PC-9 (cell line): ENCODE measurements around the gene NFYC.

Source experiments
- EZH2 ChIP-seq: fragments of 200-600 bp; sonication (generic); IDR thresholded peaks from 2 replicates; pipeline ENCODE4 v1.8.0; 2017; ENCODE audit warnings: antibody characterized with exemption, low read depth
- TF ChIP-seq, protein P1 (sequence below): fragments of 200-600 bp; sonication (generic); conservative IDR thresholded peaks from 2 replicates; pipeline ENCODE4 v1.6.1; 2017; ENCODE audit warnings: mixed run types, antibody characterized with exemption, mild to moderate bottlenecking, moderate library complexity

DNA sequence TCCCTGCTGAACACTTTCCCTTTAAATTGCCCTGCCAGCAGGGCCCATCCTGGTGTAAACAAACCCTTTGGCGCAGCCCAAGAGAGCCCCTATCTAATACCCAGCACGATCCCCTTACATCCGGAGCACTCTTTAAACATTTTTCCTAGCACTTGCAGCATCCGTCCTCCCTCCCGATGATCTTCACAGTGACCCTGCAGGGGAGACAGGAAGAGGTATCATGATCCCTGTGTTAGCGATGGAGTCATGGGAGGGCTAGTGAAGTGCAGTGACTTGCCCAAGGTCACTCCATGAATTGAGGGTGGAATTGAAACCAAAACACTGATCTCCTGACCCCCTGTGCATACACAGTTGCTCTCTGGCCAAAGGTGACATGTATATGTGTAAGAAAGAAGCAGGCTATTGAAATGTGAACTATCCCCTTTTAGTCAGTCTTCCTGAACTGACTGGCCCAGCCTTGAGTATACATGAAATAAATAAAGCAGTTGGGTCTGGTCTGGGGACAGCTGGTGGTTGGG, 82.3 kb downstream of the NFYC start:
- TF ChIP-seq, protein P1, sequence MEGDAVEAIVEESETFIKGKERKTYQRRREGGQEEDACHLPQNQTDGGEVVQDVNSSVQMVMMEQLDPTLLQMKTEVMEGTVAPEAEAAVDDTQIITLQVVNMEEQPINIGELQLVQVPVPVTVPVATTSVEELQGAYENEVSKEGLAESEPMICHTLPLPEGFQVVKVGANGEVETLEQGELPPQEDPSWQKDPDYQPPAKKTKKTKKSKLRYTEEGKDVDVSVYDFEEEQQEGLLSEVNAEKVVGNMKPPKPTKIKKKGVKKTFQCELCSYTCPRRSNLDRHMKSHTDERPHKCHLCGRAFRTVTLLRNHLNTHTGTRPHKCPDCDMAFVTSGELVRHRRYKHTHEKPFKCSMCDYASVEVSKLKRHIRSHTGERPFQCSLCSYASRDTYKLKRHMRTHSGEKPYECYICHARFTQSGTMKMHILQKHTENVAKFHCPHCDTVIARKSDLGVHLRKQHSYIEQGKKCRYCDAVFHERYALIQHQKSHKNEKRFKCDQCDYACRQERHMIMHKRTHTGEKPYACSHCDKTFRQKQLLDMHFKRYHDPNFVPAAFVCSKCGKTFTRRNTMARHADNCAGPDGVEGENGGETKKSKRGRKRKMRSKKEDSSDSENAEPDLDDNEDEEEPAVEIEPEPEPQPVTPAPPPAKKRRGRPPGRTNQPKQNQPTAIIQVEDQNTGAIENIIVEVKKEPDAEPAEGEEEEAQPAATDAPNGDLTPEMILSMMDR: no peak
- no peak for TF ChIP-seq EZH2
